Stimulated activated CD8-positive, alpha-beta memory T cell treated with anti-CD3 and anti-CD28 coated beads, Interleukin-12 subunit alpha, Interleukin-12 subunit beta, amount 100 ng/mL, for 1 hour (primary cell): Measurements from ENCODE around the gene RHBDD1.

Experiments used
- DNase-seq: peaks from one replicate; pipeline ENCODE4 v3.0.0-alpha.2; 2020; ENCODE audit warnings: low read depth

RHBDD1 gene

DNA sequence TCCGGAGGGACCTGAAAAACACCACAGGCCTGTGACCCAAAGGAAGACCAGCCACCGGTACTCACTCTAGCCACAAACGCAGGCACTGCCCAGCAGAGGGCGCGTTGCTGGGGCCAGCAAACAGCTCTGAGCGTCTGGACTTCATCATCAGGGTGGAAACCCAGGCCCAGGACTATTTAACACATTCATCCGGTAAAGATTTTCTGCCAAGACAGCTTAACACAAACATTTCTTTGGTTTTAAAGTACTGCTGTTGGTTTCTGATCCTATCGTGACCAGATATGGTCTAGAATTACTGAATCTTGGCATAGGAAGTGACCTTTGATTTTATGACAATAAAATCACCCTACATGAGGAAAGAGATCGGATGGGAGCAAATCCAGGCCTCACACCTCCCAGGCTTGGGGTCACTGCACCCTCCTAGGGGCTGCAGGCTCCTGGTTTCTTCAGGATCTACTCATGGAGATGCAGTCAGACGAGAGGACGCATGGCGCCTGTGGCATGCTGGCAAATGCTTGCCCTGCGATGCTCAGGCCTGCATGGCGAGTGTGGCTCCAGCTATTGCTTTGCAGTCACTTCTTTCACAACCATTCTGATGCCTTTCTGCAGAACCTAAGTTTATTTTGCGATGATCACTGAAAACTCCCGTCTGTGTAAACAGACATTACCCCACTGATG lies 197.8 kb downstream of the RHBDD1 start:
- DNase-seq: no peak

DNA sequence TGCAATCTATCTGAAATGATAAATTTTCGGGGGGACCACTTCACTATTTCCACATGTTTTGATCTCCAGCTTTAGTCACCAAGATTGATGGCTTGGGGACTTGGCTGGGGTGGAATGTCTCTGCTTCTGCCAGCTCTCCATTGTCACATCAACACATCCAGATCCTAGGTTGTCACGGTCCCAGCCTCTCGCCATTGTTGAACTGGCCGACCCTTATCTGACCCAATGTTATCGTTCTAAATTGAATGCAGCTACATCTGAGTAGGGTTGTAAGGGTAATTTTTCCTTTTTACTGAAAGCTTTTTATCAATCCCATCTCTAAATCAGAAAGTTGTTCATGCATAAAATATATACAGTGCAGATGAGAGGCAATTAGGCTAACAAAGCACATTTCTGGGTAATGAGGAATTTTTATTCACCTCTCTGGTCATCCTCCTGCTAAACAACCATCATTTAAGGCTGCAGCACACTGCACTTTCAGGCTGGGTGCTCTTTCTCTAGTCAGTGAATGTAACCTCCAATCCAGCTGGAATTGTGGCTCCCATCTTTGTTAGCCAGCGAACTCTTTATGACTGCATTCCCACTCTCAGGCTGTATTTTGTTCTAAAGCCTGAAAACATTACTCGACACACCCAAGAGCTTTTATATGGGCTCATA lies 200.0 kb downstream of the RHBDD1 start:
- DNase-seq: no peak

DNA sequence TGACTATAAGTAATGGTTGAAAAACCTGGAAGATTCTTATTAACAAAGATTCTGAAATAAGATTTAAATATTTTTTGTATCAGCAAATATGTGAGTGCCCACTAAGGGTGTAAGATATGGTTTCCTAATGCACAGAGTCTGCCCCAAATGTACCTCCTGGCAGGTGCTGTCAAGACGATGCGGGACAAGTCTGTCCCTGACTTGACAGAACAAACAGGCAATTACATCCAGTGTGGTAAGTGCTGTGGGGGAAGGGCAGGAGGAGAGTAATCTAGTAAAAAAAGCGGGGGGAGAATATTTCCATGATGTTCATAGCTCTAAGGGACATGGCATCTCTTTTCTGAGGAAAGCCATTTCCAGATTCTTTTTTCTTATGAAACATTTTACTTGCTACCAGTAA lies 200.7 kb downstream of the RHBDD1 start:
- DNase-seq: no peak

DNA sequence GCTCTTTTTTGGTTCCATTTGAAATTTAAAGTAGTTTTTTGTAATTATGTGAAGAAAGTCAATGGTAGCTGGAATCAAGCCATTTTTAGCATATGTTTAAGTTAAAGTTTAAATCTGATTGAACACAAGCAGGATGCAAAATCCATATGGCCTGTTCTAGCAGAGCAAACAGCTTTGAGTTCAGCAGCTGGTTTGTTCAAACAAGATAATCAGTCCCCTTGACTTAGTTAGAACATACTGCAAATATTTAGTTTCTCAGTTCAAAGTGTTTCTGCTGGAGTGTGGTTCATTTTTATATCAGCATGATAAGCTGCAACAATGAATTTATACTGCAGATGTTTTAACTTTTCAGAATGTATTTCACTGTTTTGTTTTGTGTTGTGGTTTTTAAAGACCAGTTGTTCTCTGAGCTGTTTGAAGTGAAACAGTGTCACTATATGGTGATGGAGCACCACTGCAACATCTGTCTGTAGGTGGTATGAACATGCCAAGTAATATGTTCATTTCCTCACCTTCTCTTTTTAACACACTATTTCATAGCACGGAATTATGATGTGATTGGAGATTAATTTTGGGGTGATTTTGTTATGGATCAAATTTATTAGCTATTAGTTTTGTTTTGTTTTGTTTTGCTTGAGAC lies 202.8 kb downstream of the RHBDD1 start:
- DNase-seq: no peak

DNA sequence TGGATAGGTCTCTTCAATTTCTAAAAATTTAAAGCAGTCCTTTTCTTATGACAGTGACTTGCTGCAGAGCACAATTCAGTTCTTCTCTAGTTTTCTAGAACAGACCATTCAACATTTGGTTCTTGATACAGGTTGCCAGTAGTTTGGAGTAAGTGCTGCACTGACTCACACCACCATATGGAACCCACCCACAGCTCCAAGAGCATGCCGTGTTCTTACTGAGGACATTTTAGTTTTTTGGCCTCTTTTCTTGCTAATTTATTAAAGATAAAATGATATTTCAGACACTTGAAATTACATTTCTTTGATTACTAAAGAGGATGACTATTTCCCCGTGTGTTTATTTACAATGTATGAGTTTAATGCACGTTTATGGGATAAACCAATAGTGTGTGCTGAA lies 208.1 kb downstream of the RHBDD1 start:
- DNase-seq: no peak
